Measurements from ENCODE around the gene ADPRM.

ADPRM gene

DNA sequence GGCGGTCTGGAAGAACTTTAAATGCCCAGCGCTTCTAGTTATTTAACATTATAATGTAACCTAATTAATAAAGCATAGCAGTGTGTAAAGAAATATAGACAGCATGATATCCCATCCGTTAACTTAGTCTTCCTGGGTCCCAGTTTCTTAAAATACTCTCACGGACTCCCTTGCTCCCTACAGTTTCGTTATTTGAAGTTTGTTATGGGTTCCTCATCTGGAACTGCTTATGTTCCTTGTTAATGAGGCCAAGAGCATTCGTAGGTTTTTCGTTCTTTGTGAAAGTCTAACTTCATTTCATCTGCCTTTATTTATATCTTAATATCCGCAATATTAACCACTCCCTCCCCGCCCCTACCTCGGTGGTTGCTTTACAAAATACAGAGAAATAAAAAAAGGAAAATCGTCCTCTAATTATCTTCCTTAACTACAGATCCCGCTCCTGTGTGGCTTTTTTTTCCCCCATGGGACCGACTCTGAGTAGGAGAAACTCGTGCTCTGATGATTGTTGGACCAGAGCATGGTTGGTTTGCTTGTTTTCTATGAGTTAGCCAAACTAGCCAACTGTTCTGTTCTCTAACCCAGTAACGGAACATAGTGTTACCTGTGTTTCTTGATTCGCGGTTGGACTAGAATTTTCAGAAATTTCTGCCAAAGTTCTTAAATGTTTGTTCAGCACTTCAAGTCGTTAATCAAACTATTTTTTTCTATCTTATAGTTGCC, 863 bp downstream of the ADPRM start:
- Histone ChIP-seq H3K4me3 (ENCODE audit: low read depth in 1 of 2, low read length in 2 of 2) (peak overlapping the region; percentile 79 to 96), H3K36me3 (ENCODE audit: control insufficient read depth in 1 of 2, insufficient read depth in 2 of 2, low read length in 2 of 2) (peaks cover 0 to 15% of the 10 kb centered on the region in 2 donors), H3K4me1 (ENCODE audit: control insufficient read depth in 1 of 2, insufficient read depth in 2 of 2, low read length in 2 of 2) (peaks cover 9 to 16% of the 10 kb centered on the region in 2 donors)

GRCh38 chr17:10699856-10700255, 2.5 kb downstream of the ADPRM start:
- Histone ChIP-seq H3K27me3 (ENCODE audit: control insufficient read depth in 1 of 2, insufficient read depth in 2 of 2, low read length in 2 of 2) (no peaks in the 10 kb centered on the region), H3K4me3 (ENCODE audit: low read depth in 1 of 2, low read length in 2 of 2) (no peak overlapping the region), H3K9ac (ENCODE audit: low read depth in 1 of 2, low read length in 2 of 2) (no peak overlapping the region), H3K9me3 (ENCODE audit: control insufficient read depth in 1 of 2, low read length in 2 of 2) (no peaks in the 10 kb centered on the region), H3K4me1 (ENCODE audit: control insufficient read depth in 1 of 2, insufficient read depth in 2 of 2, low read length in 2 of 2) (peaks cover 9 to 16% of the 10 kb centered on the region in 2 donors), H3K27ac (ENCODE audit: low read depth, low read length) (no peak overlapping the region), H3K36me3 (ENCODE audit: control insufficient read depth in 1 of 2, insufficient read depth in 2 of 2, low read length in 2 of 2) (peaks cover 1 to 8% of the 10 kb centered on the region in 2 donors)

More for the DNA sequence above, 863 bp downstream of the ADPRM start:
- H3K27me3 ChIP-seq (ENCODE audit: control insufficient read depth in 1 of 2, insufficient read depth in 2 of 2, low read length in 2 of 2): no peaks in the 10 kb centered on the region
- H3K9me3 ChIP-seq (ENCODE audit: control insufficient read depth in 1 of 2, low read length in 2 of 2): no peaks in the 10 kb centered on the region
- peak overlapping the region; percentile 81 for H3K27ac ChIP-seq (ENCODE audit: low read depth, low read length)
- peak overlapping the region; percentile 92 to 95 for H3K9ac ChIP-seq (ENCODE audit: low read depth in 1 of 2, low read length in 2 of 2)

- no peaks in the 10 kb centered on the region for H3K27me3 ChIP-seq (ENCODE audit: control insufficient read depth in 1 of 2, insufficient read depth in 2 of 2, low read length in 2 of 2)
- no peaks in the 10 kb centered on the region for H3K9me3 ChIP-seq (ENCODE audit: control insufficient read depth in 1 of 2, low read length in 2 of 2)
- H3K36me3 ChIP-seq (ENCODE audit: control insufficient read depth in 1 of 2, insufficient read depth in 2 of 2, low read length in 2 of 2): peaks cover 15 to 27% of the 10 kb centered on the region in 2 donors
- H3K4me1 ChIP-seq (ENCODE audit: control insufficient read depth in 1 of 2, insufficient read depth in 2 of 2, low read length in 2 of 2): peaks cover 0 to 10% of the 10 kb centered on the region in 2 donors
- H3K27ac ChIP-seq (ENCODE audit: low read depth, low read length): no peak overlapping the region
- H3K4me3 ChIP-seq (ENCODE audit: low read depth in 1 of 2, low read length in 2 of 2): no peak overlapping the region
- H3K9ac ChIP-seq (ENCODE audit: low read depth in 1 of 2, low read length in 2 of 2): peak overlapping the region in 1 of 2 donors; percentile 8
Observed at GRCh38 chr17:10702574-10702973, 5.2 kb downstream of the ADPRM start.

- no peak overlapping the region for H3K27ac ChIP-seq (ENCODE audit: low read depth, low read length)
- H3K9ac ChIP-seq (ENCODE audit: low read depth in 1 of 2, low read length in 2 of 2): no peak overlapping the region
- no peak overlapping the region for H3K4me3 ChIP-seq (ENCODE audit: low read depth in 1 of 2, low read length in 2 of 2)
- no peaks in the 10 kb centered on the region for H3K9me3 ChIP-seq (ENCODE audit: control insufficient read depth in 1 of 2, low read length in 2 of 2)
- peaks cover 0 to 5% of the 10 kb centered on the region in 2 donors for H3K4me1 ChIP-seq (ENCODE audit: control insufficient read depth in 1 of 2, insufficient read depth in 2 of 2, low read length in 2 of 2)
- H3K27me3 ChIP-seq (ENCODE audit: control insufficient read depth in 1 of 2, insufficient read depth in 2 of 2, low read length in 2 of 2): no peaks in the 10 kb centered on the region
- peaks cover 20 to 54% of the 10 kb centered on the region in 2 donors for H3K36me3 ChIP-seq (ENCODE audit: control insufficient read depth in 1 of 2, insufficient read depth in 2 of 2, low read length in 2 of 2)
Observed at GRCh38 chr17:10705727-10706126, 8.3 kb downstream of the ADPRM start.

GRCh38 chr17:10713318-10713717, 15.9 kb downstream of the ADPRM start:
- H3K27ac ChIP-seq (ENCODE audit: low read depth, low read length): no peak overlapping the region
- H3K27me3 ChIP-seq (ENCODE audit: control insufficient read depth in 1 of 2, insufficient read depth in 2 of 2, low read length in 2 of 2): no peaks in the 10 kb centered on the region
- no peak overlapping the region for H3K4me3 ChIP-seq (ENCODE audit: low read depth in 1 of 2, low read length in 2 of 2)
- H3K4me1 ChIP-seq (ENCODE audit: control insufficient read depth in 1 of 2, insufficient read depth in 2 of 2, low read length in 2 of 2): peaks cover 0 to under 1% of the 10 kb centered on the region in 2 donors
- H3K36me3 ChIP-seq (ENCODE audit: control insufficient read depth in 1 of 2, insufficient read depth in 2 of 2, low read length in 2 of 2): peaks cover 19 to 49% of the 10 kb centered on the region in 2 donors
- no peaks in the 10 kb centered on the region for H3K9me3 ChIP-seq (ENCODE audit: control insufficient read depth in 1 of 2, low read length in 2 of 2)
- H3K9ac ChIP-seq (ENCODE audit: low read depth in 1 of 2, low read length in 2 of 2): no peak overlapping the region

DNA sequence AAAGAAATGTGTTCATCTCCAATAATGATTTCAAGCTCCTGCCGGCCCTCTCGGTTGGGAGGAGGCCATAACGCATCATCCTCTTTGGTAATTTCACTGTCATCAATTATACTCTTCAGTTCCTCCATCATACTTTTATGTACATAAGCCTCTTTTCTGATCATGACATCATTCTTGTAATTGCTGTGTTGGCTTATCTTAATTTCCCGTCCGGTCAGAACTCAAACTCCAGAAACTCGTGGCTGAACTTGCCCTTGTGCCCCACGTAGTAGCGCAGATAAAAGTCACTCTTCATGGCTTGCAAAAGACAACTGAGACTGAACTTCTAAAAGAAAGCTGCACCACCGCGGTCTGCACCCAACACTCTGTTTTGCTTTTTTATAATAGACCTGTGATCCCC, 18.8 kb downstream of the ADPRM start:
- Histone ChIP-seq H3K4me3 (ENCODE audit: low read depth in 1 of 2, low read length in 2 of 2) (no peak overlapping the region), H3K9ac (ENCODE audit: low read depth in 1 of 2, low read length in 2 of 2) (no peak overlapping the region), H3K27me3 (ENCODE audit: control insufficient read depth in 1 of 2, insufficient read depth in 2 of 2, low read length in 2 of 2) (no peaks in the 10 kb centered on the region), H3K9me3 (ENCODE audit: control insufficient read depth in 1 of 2, low read length in 2 of 2) (no peaks in the 10 kb centered on the region), H3K27ac (ENCODE audit: low read depth, low read length) (no peak overlapping the region), H3K4me1 (ENCODE audit: control insufficient read depth in 1 of 2, insufficient read depth in 2 of 2, low read length in 2 of 2) (peaks cover 0 to 5% of the 10 kb centered on the region in 2 donors), H3K36me3 (ENCODE audit: control insufficient read depth in 1 of 2, insufficient read depth in 2 of 2, low read length in 2 of 2) (peaks cover 15 to 21% of the 10 kb centered on the region in 2 donors)

DNA sequence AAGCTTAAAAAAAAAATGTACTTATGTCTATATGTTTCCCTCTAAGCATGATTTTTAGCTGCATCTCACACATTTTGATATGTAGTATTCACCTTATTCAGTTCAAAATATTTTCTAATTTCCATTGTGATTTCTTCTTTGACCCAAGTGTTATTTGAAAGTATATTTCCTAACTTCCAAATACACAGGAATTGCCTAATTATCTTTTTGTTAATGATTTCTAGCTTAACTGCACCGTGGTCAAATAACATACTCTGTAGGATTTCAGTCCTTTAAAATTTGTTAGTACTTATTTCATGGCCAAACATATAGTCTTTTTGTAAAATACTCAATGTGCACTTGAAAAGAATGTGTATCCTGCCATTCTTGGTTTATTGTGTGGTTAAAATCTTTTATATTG, 21.2 kb downstream of the ADPRM start:
- Histone ChIP-seq H3K36me3 (ENCODE audit: control insufficient read depth in 1 of 2, insufficient read depth in 2 of 2, low read length in 2 of 2) (peaks cover 0 to 12% of the 10 kb centered on the region in 2 donors), H3K4me3 (ENCODE audit: low read depth in 1 of 2, low read length in 2 of 2) (no peak overlapping the region), H3K27me3 (ENCODE audit: control insufficient read depth in 1 of 2, insufficient read depth in 2 of 2, low read length in 2 of 2) (no peaks in the 10 kb centered on the region), H3K9me3 (ENCODE audit: control insufficient read depth in 1 of 2, low read length in 2 of 2) (no peaks in the 10 kb centered on the region), H3K27ac (ENCODE audit: low read depth, low read length) (no peak overlapping the region), H3K9ac (ENCODE audit: low read depth in 1 of 2, low read length in 2 of 2) (no peak overlapping the region), H3K4me1 (ENCODE audit: control insufficient read depth in 1 of 2, insufficient read depth in 2 of 2, low read length in 2 of 2) (peaks cover 0 to 5% of the 10 kb centered on the region in 2 donors)

GRCh38 chr17:10724546-10725195, 27.3 kb downstream of the ADPRM start:
- Histone ChIP-seq H3K36me3 (ENCODE audit: control insufficient read depth in 1 of 2, insufficient read depth in 2 of 2, low read length in 2 of 2) (peaks cover 0 to 9% of the 10 kb centered on the region in 2 donors), H3K9me3 (ENCODE audit: control insufficient read depth in 1 of 2, low read length in 2 of 2) (no peaks in the 10 kb centered on the region), H3K27ac (ENCODE audit: low read depth, low read length) (no peak overlapping the region), H3K27me3 (ENCODE audit: control insufficient read depth in 1 of 2, insufficient read depth in 2 of 2, low read length in 2 of 2) (no peaks in the 10 kb centered on the region), H3K4me1 (ENCODE audit: control insufficient read depth in 1 of 2, insufficient read depth in 2 of 2, low read length in 2 of 2) (peaks cover 14 to 27% of the 10 kb centered on the region in 2 donors), H3K4me3 (ENCODE audit: low read depth in 1 of 2, low read length in 2 of 2) (peak overlapping the region in 1 of 2 donors; percentile 1), H3K9ac (ENCODE audit: low read depth in 1 of 2, low read length in 2 of 2) (no peak overlapping the region)

DNA sequence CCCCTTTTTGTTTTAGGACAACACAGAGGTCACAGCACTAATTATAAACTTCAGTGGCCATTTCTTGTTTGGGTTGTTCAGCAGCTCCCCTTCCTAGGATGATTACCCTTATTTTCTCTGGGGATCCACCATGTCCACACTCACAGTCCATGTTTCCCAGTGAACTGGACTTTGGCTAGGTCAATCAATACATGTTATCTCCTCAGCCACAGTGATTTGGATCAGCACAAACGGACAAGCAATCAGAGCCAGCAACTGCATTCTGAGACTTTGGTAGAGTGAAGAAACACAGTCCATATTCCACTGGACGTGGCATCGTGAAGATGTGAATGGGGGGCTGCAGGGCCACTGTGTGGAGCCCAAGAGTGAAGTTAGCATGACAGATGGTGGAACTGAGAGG, 27.9 kb downstream of the ADPRM start:
- H3K27ac ChIP-seq (ENCODE audit: low read depth, low read length): no peak overlapping the region
- H3K27me3 ChIP-seq (ENCODE audit: control insufficient read depth in 1 of 2, insufficient read depth in 2 of 2, low read length in 2 of 2): no peaks in the 10 kb centered on the region
- no peaks in the 10 kb centered on the region for H3K9me3 ChIP-seq (ENCODE audit: control insufficient read depth in 1 of 2, low read length in 2 of 2)
- peaks cover 0 to 9% of the 10 kb centered on the region in 2 donors for H3K36me3 ChIP-seq (ENCODE audit: control insufficient read depth in 1 of 2, insufficient read depth in 2 of 2, low read length in 2 of 2)
- peaks cover 14 to 27% of the 10 kb centered on the region in 2 donors for H3K4me1 ChIP-seq (ENCODE audit: control insufficient read depth in 1 of 2, insufficient read depth in 2 of 2, low read length in 2 of 2)
- H3K9ac ChIP-seq (ENCODE audit: low read depth in 1 of 2, low read length in 2 of 2): no peak overlapping the region
- H3K4me3 ChIP-seq (ENCODE audit: low read depth in 1 of 2, low read length in 2 of 2): no peak overlapping the region

DNA sequence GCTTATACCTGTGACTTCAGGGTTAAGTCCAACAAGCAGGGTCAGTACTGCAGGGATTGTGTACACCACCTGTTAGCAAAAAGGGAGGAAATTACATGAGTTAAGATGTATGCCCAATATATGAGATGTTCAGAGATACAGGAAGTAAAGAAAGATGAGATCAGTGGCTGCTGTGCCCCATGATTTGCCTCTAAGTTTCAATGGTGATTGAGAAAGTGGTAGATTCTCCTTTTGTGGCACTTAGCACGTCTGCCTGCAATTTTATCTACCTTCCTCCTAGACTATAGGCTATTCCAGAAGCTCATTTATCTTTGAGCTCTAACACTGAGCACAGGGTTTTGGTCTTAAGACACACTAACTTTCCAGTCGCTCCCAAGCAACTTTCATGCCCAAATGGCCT, 28.8 kb downstream of the ADPRM start:
- Histone ChIP-seq H3K9me3 (ENCODE audit: control insufficient read depth in 1 of 2, low read length in 2 of 2) (no peaks in the 10 kb centered on the region), H3K9ac (ENCODE audit: low read depth in 1 of 2, low read length in 2 of 2) (no peak overlapping the region), H3K36me3 (ENCODE audit: control insufficient read depth in 1 of 2, insufficient read depth in 2 of 2, low read length in 2 of 2) (peaks cover 0 to 9% of the 10 kb centered on the region in 2 donors), H3K4me1 (ENCODE audit: control insufficient read depth in 1 of 2, insufficient read depth in 2 of 2, low read length in 2 of 2) (peaks cover 14 to 27% of the 10 kb centered on the region in 2 donors), H3K27me3 (ENCODE audit: control insufficient read depth in 1 of 2, insufficient read depth in 2 of 2, low read length in 2 of 2) (no peaks in the 10 kb centered on the region), H3K27ac (ENCODE audit: low read depth, low read length) (no peak overlapping the region), H3K4me3 (ENCODE audit: low read depth in 1 of 2, low read length in 2 of 2) (no peak overlapping the region)

Data from duodenal mucosa (tissue), 2 donors.